T-cell (primary cell): Measurements from ENCODE around the gene RNF225. TPM values are rescaled to one million over a fixed set of nuclear protein-coding genes. Genes with fewer than 3 reads are reported as not detected.

ENCODE experiments used
- ATAC-seq, 4 experiments: fragments of 200-7000 bp in 3 of 4; fragments of 150-1000 bp in 1 of 4; cut with Tn5 transposase; replicated peaks in 1 of 4; 1 replicate in 3 of 4; 2 replicates in 1 of 4; pipeline ENCODE4 v1.10.0; 2021; ENCODE audit warnings: moderate library complexity in 3 of 4, mild to moderate bottlenecking in 2 of 4, moderate number of reproducible peaks in 1 of 4
- CTCF ChIA-PET, 2 donors: fragments of 300-600 bp; sonication (Branson Sonifier 250); formaldehyde crosslinking; loops; one replicate each; lab custom pipeline; 2022; ENCODE audit warnings: antibody characterized with exemption in 2 of 2; lab: Charles Lee
- POLR2A ChIA-PET, 2 donors: fragments of 300-600 bp; sonication (Branson Sonifier 250); formaldehyde crosslinking; loops; one replicate each; lab custom pipeline; 2022; ENCODE audit warnings: antibody characterized with exemption in 2 of 2; lab: Charles Lee
- DNase-seq, 35 experiments: peaks; one replicate each; pipeline versions ENCODE4 v3.0.0 to v3.0.0-alpha.2; 2013 to 2023
- H3K27ac ChIP-seq: one replicate; pipeline ENCODE4 v1.5.1; 2013; ENCODE audit warnings: low read length
- H3K27me3 ChIP-seq, 2 experiments: replicated peaks in 1 of 2; 1 replicate in 1 of 2; 2 replicates in 1 of 2; pipeline versions ENCODE4 v1.6.1 to v1.7.0; 2013; ENCODE audit warnings: low read length in 1 of 2, mixed read lengths in 1 of 2; ENCODE audit not compliant: control insufficient read depth in 2 of 2, insufficient read depth in 2 of 2; ENCODE audit errors: extremely low read depth in 1 of 2
- H3K36me3 ChIP-seq, 2 donors: 1 replicate in 1 of 2; 2 replicates in 1 of 2; pipeline versions ENCODE4 v1.6.1 to v1.7.0; 2013; ENCODE audit warnings: low read length in 1 of 2; ENCODE audit not compliant: control insufficient read depth in 2 of 2, insufficient read depth in 1 of 2; ENCODE audit errors: extremely low read depth in 1 of 2
- H3K4me1 ChIP-seq, 2 experiments: 1 replicate in 1 of 2; 2 replicates in 1 of 2; pipeline versions ENCODE4 v1.6.1 to v1.7.0; 2013; ENCODE audit warnings: low read length in 2 of 2, mixed read lengths in 1 of 2; ENCODE audit not compliant: insufficient read depth in 2 of 2, control insufficient read depth in 1 of 2; ENCODE audit errors: extremely low read depth in 1 of 2
- H3K4me3 ChIP-seq, 2 donors: 1 replicate in 1 of 2; 2 replicates in 1 of 2; pipeline versions ENCODE4 v1.5.1 to v1.7.0; 2013; ENCODE audit warnings: mild to moderate bottlenecking in 2 of 2, low read length in 1 of 2, moderate library complexity in 1 of 2; ENCODE audit not compliant: control insufficient read depth in 1 of 2; ENCODE audit errors: extremely low read depth in 1 of 2
- H3K9me3 ChIP-seq: 2 replicates; pipeline ENCODE4 v1.7.0; 2013
- H3K27ac Mint-ChIP-seq, 2 donors: one replicate each; pipeline ENCODE4 v1.8.0; 2020 to 2021; ENCODE audit warnings: mild to moderate bottlenecking in 2 of 2, mixed read lengths in 2 of 2
- H3K27me3 Mint-ChIP-seq, 2 donors: one replicate each; pipeline ENCODE4 v1.8.0; 2021 to 2022; ENCODE audit warnings: mixed read lengths in 2 of 2
- H3K36me3 Mint-ChIP-seq: one replicate; pipeline ENCODE4 v1.8.0; 2021; ENCODE audit warnings: mixed read lengths
- H3K4me1 Mint-ChIP-seq, 3 donors: one replicate each; pipeline ENCODE4 v1.8.0; 2020 to 2022; ENCODE audit warnings: mixed read lengths in 3 of 3, mild to moderate bottlenecking in 1 of 3
- H3K4me3 Mint-ChIP-seq, 3 donors: one replicate each; pipeline ENCODE4 v1.8.0; 2020 to 2022; ENCODE audit warnings: mild to moderate bottlenecking in 3 of 3, mixed read lengths in 3 of 3, moderate library complexity in 3 of 3
- H3K9me3 Mint-ChIP-seq, 3 donors: one replicate each; pipeline ENCODE4 v1.8.0; 2020 to 2022; ENCODE audit warnings: mixed read lengths in 3 of 3
- WGBS: methylation state at CpG from one replicate; pipeline ENCODE4 v1.1.5; 2013; ENCODE audit warnings: missing lambda C conversion rate; ENCODE audit not compliant: insufficient coverage; 5-methylcytosine and 5-hydroxymethylcytosine counted together
- total RNA-seq, 35 experiments: library from RNA in 6 of 35; stranded (reverse) in 6 of 35; fragments of 120-200 nt in 1 of 35; gene quantifications; one replicate each; pipeline versions ENCODE4 v1.2.1 to v1.2.4 and lab custom pipeline; 2013 to 2026

Gene RNF225
- total RNA-seq, 5 donors from 2014 or later (not counting 1 experiment from before 2014, with no cell fraction given), result 0.44 to 1.9 (median 0.51) TPM; not detected in 1

- peaks cover 3% of the 10 kb centered on the region for H3K36me3 Mint-ChIP-seq
- no peak for DNase-seq
- Histone ChIP-seq H3K27ac (peak overlapping the region; percentile 79), H3K9me3 (no peaks in the 10 kb centered on the region), H3K4me3 (peak overlapping the region; percentile 90 to 92), H3K4me1 (peaks cover 10 to 24% of the 10 kb centered on the region in 2 experiments), H3K27me3 (no peaks in the 10 kb centered on the region), H3K36me3 (no peaks in the 10 kb centered on the region)
- peaks cover 35 to 37% (median 35%) of the 10 kb centered on the region in 3 donors for H3K4me1 Mint-ChIP-seq
- POLR2A ChIA-PET, result no interaction called here
- H3K27me3 Mint-ChIP-seq, result no peaks in the 10 kb centered on the region
- 33% methylated on average over 17 of the region's 22 CpGs for WGBS
- no peaks in the 10 kb centered on the region for H3K9me3 Mint-ChIP-seq
- ATAC-seq, result no peak
- peak overlapping the region; percentile 59 to 94 for H3K27ac Mint-ChIP-seq
- CTCF ChIA-PET, result no interaction called here
- peak overlapping the region; percentile 92 to 95 (median 94) for H3K4me3 Mint-ChIP-seq
Measured at GRCh38 chr19:58407658-58408151, 12.2 kb downstream of the RNF225 start.

GRCh38 chr19:58408152-58409009, 12.9 kb downstream of the RNF225 start, which contains the start of gene ZNF584:
TSS of gene ZNF584 (plus strand) at chr19:58408649. CDS start at chr19:58409148, 499 bp downstream.
- ChIA-PET POLR2A (interaction anchor here (0.6 to 0.7 kb wide), 5 partner anchors 27 to 104 kb away, joined by 3 to 6 read pairs (median 3); partner anchors contain the start of genes ERVK3-1 (in 1 of the 2) and ZNF837 (in 1 of the 2)), CTCF (interaction anchor here in 1 of 2 donors (0.6 kb wide), 1 partner anchor 264 kb away, joined by 3 read pairs; no protein-coding TSS in a partner anchor)
- WGBS, result under 1% methylated on average over 100 of the region's 100 CpGs
- Histone ChIP-seq H3K36me3 (no peaks in the 10 kb centered on the region), H3K4me1 (peaks cover 10 to 24% of the 10 kb centered on the region in 2 experiments), H3K4me3 (peak within 1 kb of the TSS; percentile 90 to 92), H3K27me3 (no peaks in the 10 kb centered on the region), H3K9me3 (no peaks in the 10 kb centered on the region), H3K27ac (peak within 1 kb of the TSS; percentile 79)
- H3K9me3 Mint-ChIP-seq, result no peaks in the 10 kb centered on the region
- peak within 1 kb of the TSS; percentile 92 to 95 (median 94) for H3K4me3 Mint-ChIP-seq
- ATAC-seq, result peak; percentile 97 to 98 (median 98)
- H3K27ac Mint-ChIP-seq, result peak within 1 kb of the TSS; percentile 90 to 94
- peaks cover 35 to 37% (median 37%) of the 10 kb centered on the region in 3 donors for H3K4me1 Mint-ChIP-seq
- peak; percentile 83 to 95 (median 91) for DNase-seq
- no peaks in the 10 kb centered on the region for H3K27me3 Mint-ChIP-seq
- H3K36me3 Mint-ChIP-seq, result peaks cover 3% of the 10 kb centered on the region

GRCh38 chr19:58409010-58409790, 13.7 kb downstream of the RNF225 start:
- H3K36me3 Mint-ChIP-seq, result peaks cover 3% of the 10 kb centered on the region
- ATAC-seq (no peak), DNase-seq (peak in 2 of 35 experiments; percentile 4 to 30)
- H3K4me3 Mint-ChIP-seq, result peak overlapping the region; percentile 92 to 95 (median 94)
- no peaks in the 10 kb centered on the region for H3K36me3 ChIP-seq
- no peaks in the 10 kb centered on the region for H3K27me3 ChIP-seq
- WGBS, result 4% methylated on average over 33 of the region's 34 CpGs
- ChIA-PET CTCF (interaction anchor here in 1 of 2 donors (0.6 kb wide), 2 partner anchors 245 to 265 kb away, joined by 3 to 4 read pairs; no protein-coding TSS in a partner anchor), POLR2A (interaction anchor here (0.6 to 0.7 kb wide), 5 partner anchors 28 to 104 kb away, joined by 3 to 6 read pairs (median 3); partner anchors contain the start of genes ERVK3-1 (in 1 of the 2) and ZNF837 (in 1 of the 2))
- peak overlapping the region; percentile 50 to 74 for H3K27ac Mint-ChIP-seq
- peak overlapping the region; percentile 90 to 92 for H3K4me3 ChIP-seq
- H3K27me3 Mint-ChIP-seq, result no peaks in the 10 kb centered on the region
- no peaks in the 10 kb centered on the region for H3K9me3 Mint-ChIP-seq
- peaks cover 35 to 37% (median 37%) of the 10 kb centered on the region in 3 donors for H3K4me1 Mint-ChIP-seq
- H3K9me3 ChIP-seq, result no peaks in the 10 kb centered on the region
- peak overlapping the region; percentile 79 for H3K27ac ChIP-seq
- H3K4me1 ChIP-seq, result peaks cover 10 to 24% of the 10 kb centered on the region in 2 experiments

GRCh38 chr19:58416604-58417003, 21.1 kb downstream of the RNF225 start:
- no peak overlapping the region for H3K4me3 Mint-ChIP-seq
- H3K27me3 Mint-ChIP-seq, result no peaks in the 10 kb centered on the region
- H3K4me1 Mint-ChIP-seq, result peaks cover 0 to 2% (median 0%) of the 10 kb centered on the region in 3 donors
- no peaks in the 10 kb centered on the region for H3K9me3 Mint-ChIP-seq
- 100% methylated on average over 1 of the region's 5 CpGs for WGBS
- H3K27ac Mint-ChIP-seq, result no peak overlapping the region
- H3K36me3 ChIP-seq, result peaks cover 12 to 28% of the 10 kb centered on the region in 2 donors
- H3K4me3 ChIP-seq, result no peak overlapping the region
- no peak overlapping the region for H3K27ac ChIP-seq
- DNase-seq, result no peak
- H3K4me1 ChIP-seq, result no peaks in the 10 kb centered on the region
- ChIA-PET CTCF (no interaction called here), POLR2A (no interaction called here)
- peaks cover 45% of the 10 kb centered on the region for H3K36me3 Mint-ChIP-seq
- no peaks in the 10 kb centered on the region for H3K27me3 ChIP-seq
- ATAC-seq, result no peak
- H3K9me3 ChIP-seq, result no peaks in the 10 kb centered on the region

- H3K27me3 ChIP-seq, result no peaks in the 10 kb centered on the region
- no peak overlapping the region for H3K27ac Mint-ChIP-seq
- DNase-seq, result no peak
- H3K4me1 ChIP-seq, result no peaks in the 10 kb centered on the region
- no peak overlapping the region for H3K4me3 ChIP-seq
- no peak overlapping the region for H3K4me3 Mint-ChIP-seq
- H3K4me1 Mint-ChIP-seq, result peaks cover 0 to 2% (median 0%) of the 10 kb centered on the region in 3 donors
- WGBS, result 100% methylated on average over 3 of the region's 7 CpGs
- H3K27ac ChIP-seq, result no peak overlapping the region
- ChIA-PET CTCF (no interaction called here), POLR2A (no interaction called here)
- no peaks in the 10 kb centered on the region for H3K9me3 ChIP-seq
- ATAC-seq, result no peak
- no peaks in the 10 kb centered on the region for H3K9me3 Mint-ChIP-seq
- H3K36me3 Mint-ChIP-seq, result peaks cover 45% of the 10 kb centered on the region
- H3K36me3 ChIP-seq, result peaks cover 12 to 28% of the 10 kb centered on the region in 2 donors
- H3K27me3 Mint-ChIP-seq, result no peaks in the 10 kb centered on the region
Measured at GRCh38 chr19:58417071-58417470, 21.6 kb downstream of the RNF225 start.
